Transverse colon (tissue), 4 donors: ENCODE data around the gene THOC2.

Experiments used
- POLR2A ChIP-seq: fragments of 450-650 bp; IDR thresholded peaks from one replicate; pipeline ENCODE4 v1.6.1; 2016; ENCODE audit warnings: antibody characterized with exemption, mild to moderate bottlenecking, moderate library complexity
- POLR2AphosphoS5 ChIP-seq, 3 donors: sonication (generic); formaldehyde crosslinking; IDR thresholded peaks; one replicate each; pipeline ENCODE4 v1.6.1; 2016; ENCODE audit warnings: antibody characterized with exemption in 3 of 3
- TF ChIP-seq, protein P1 (sequence below), 5 experiments: fragments of 200-600 bp in 3 of 5; fragments of 450-650 bp in 2 of 5; sonication (generic) in 3 of 5; IDR thresholded peaks; 1 replicate in 2 of 5; 2 replicates in 3 of 5; pipeline ENCODE4 v1.5.1; 2016 to 2017; ENCODE audit warnings: antibody characterized with exemption in 5 of 5, inconsistent platforms in 3 of 5, mild to moderate bottlenecking in 2 of 5, moderate library complexity in 1 of 5

DNA sequence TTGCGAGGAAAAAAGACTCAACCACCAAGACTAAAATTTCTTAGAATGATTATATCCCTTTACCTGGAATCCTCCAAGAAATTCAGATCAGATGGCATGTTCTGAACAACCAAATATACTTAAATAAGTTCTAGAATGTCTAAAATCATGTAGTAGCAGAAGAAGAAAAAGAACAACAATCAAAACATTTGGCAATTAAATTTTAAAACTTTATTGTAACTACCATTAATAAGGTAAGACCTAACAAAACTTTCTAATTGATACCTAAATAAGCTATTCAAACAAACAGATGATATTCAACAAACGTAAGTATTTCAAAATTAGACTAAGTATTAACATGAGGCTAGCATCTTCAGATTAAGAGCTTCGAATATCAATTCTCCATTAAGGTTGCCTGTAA is 4.3 kb downstream of the THOC2 start:
- TF ChIP-seq, protein P1, sequence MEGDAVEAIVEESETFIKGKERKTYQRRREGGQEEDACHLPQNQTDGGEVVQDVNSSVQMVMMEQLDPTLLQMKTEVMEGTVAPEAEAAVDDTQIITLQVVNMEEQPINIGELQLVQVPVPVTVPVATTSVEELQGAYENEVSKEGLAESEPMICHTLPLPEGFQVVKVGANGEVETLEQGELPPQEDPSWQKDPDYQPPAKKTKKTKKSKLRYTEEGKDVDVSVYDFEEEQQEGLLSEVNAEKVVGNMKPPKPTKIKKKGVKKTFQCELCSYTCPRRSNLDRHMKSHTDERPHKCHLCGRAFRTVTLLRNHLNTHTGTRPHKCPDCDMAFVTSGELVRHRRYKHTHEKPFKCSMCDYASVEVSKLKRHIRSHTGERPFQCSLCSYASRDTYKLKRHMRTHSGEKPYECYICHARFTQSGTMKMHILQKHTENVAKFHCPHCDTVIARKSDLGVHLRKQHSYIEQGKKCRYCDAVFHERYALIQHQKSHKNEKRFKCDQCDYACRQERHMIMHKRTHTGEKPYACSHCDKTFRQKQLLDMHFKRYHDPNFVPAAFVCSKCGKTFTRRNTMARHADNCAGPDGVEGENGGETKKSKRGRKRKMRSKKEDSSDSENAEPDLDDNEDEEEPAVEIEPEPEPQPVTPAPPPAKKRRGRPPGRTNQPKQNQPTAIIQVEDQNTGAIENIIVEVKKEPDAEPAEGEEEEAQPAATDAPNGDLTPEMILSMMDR (IDR thresholded peaks at IDR 0.05), result no peak
- TF ChIP-seq POLR2A (no peak), POLR2AphosphoS5 (IDR thresholded peaks at IDR 0.05) (no peak)
